GM21717 (cell line): ENCODE data around the gene KIF16B.
A peak's percentile ranks its signal among the peaks of the same experiment; 100 is the strongest.
"Not testable (repeated sequence)": the region's sequence is repeated elsewhere in the genome, so short reads cannot be mapped to it uniquely, and the experiment has no call there.

Experiments
- ATAC-seq: cut with Tn5 transposase; IDR thresholded peaks from one replicate; pipeline ENCODE4 v1.9.1; 2021; ENCODE audit warnings: mild to moderate bottlenecking, moderate library complexity; ENCODE audit not compliant: unreplicated experiment

Gene KIF16B

DNA sequence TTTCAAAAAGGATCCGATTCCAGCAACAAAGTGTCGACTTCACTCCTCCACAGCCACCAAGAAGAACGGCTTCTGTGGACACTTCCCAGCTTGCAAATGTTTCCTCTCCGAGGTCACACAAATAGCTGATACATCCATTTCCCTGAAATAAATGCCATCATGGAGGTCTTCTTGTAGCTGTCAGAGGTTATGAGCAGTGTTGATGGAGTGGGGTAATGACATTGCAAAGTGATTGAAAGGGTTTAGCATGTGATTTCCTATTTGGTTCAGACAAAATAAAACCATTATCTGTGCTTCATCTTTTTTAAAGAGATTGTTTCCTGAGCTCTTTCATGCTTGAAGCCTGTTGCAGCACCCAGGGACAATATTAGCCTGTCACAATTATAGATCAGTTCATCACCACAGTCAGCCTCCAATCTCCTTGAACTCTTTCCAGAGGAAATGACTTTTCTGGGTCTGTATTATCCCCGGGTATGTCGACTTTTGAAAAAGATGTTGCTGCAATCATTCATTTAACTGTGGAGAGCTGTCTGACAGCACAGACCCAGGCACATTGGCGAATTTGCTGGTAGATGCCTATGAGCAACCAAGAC is 16.9 kb upstream of the KIF16B start:
- ATAC-seq = no peak

DNA sequence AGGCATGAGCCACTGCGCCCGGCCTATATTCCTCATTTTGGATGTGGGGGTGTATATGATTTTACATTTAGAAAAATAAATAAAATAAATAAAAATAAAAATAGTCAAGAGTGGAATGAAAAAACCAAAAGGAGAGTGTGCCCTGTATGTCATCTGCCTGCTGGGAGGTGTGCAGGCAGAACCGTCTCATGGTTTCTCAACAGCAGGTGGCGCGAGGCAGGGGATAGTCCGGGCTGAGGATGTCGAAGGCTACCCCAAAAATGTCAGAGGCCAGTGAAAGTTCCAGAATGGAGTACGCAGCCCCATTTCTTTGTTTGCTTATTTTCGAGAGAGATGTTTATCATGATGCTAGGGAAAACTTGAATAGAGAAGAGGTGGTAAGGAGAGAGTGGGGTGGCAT is 16.4 kb upstream of the KIF16B start:
- ATAC-seq = no peak

DNA sequence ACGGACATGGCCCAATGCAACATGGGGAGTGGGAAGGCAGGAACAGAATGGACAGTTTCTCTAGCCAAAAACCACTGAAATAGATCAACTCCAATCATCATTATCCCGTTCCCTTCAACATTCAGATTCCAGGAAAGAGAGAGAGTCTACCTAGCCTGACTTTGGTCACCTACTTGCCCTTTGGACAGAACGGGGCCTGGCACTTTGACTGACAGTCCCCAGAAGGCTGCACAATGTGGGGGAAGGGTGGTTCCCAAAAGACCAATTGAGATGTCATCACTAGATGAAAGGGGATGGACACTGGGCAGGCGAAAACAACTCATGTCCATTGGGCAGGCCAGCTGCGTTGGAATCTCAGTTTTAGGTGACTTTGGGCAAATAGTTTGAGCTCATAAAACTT is 15.0 kb upstream of the KIF16B start:
- no peak for ATAC-seq

DNA sequence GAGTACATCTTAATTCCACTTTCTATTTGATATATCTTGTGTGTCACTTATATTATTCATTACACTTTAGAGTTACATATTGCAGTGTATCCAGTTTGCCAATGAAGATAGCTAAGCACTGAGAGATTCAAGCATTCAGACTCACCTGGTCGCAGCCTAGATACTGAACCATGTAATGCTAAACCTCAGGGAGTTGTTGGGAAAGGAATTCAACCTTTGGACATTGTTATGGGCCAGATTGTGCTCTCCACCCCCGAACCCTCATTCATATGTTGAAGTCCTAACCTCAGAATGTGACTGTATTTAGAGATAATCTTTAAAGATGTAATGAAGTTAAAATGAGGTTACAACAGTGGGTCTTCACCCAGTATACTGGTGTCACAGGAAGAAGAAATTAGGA is 13.8 kb upstream of the KIF16B start:
- no peak for ATAC-seq

DNA sequence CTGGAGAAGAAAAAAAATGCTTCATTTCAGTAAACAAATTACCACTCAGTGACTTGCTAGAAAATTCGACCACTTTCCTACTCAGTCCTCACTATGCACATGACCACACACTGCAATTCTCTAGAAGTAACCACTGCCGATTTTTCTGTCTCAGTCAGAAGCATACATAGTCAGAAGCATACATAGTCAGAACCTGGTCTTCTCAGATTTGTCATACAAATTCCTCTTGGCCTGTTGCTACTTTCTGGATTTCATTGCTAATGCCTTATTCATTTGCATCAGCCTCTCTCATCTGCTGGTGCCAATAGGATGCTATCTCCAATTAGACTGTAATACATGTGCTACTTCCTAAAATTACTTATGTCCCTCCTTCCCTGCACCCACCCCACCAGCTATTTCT is 10.2 kb upstream of the KIF16B start:
- ATAC-seq = no peak

DNA sequence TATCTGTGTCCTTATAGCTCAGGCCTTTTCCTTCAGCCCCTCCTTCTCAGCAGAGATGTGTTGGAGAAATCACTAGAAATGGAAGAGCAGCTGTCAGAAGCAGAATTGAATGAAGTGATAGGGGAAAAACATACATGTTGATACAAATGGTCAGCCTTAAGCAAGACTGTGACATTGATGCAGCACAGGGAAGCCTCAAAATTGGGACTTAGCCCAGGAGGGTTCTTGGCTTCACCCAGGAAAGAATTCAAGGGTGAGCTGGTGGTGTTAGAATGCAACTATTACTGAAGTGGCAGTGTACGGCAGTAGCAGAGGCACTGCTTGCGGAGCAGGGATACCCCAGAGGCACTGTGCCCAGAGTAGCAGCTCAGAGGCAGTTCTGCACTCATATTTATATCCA is 8.0 kb upstream of the KIF16B start:
- ATAC-seq = no peak

DNA sequence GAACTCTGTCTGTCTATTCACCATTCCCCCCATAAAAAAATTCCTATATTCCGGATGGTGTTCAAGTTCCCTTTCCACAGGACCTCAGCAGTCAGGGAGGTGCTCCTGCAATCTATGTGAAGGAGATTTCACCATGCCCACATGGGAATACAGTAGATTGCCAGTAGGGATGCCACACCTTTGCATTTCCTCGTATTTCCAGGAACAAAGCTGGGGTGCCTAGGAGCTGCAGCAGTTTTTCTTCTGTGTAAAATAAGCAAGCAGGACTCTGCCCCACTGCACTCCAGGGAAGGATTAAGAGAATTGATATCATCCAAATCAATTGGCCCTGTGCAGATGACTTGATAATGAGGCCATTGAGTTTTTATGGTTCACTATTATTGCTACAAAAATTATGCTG is 7.4 kb upstream of the KIF16B start:
- ATAC-seq = no peak

DNA sequence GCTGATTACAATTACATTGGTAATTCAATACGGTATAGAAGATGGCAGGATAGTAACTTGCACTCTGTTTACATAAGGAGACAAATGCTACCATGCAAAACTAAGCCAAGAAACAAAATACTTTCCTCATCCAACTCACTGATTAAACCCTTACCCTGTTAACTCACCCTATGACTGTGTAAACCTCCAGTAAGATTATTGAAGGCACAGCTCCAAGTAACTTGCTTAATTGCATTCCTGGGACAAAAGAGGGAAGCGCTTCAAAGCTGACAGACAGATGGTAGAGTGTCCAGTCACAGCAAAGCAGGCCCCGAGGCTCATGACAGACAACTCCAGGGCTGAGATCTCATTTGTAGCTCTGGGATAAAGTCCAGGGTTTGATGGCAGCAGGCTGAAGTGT is 6.9 kb upstream of the KIF16B start:
- no peak for ATAC-seq

DNA sequence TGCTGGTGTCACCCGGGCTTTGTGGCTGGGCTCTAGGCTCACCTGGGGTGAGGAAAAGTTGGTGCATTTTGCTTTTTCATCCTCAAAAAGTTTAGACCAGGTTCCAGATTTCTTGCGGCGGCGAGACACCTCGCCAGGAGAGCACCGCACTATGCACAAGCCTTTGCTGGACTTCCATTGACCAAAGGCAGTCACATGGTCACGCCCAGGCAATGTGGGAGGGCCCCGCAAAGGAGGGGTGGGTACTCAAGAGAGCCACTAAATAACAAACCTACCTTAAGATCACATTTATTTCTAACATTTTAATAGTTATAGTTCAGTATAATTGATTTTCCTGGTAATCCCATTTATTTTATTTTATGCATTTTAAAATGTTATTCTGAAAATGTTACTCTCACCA is 3.0 kb upstream of the KIF16B start:
- no peak for ATAC-seq

DNA sequence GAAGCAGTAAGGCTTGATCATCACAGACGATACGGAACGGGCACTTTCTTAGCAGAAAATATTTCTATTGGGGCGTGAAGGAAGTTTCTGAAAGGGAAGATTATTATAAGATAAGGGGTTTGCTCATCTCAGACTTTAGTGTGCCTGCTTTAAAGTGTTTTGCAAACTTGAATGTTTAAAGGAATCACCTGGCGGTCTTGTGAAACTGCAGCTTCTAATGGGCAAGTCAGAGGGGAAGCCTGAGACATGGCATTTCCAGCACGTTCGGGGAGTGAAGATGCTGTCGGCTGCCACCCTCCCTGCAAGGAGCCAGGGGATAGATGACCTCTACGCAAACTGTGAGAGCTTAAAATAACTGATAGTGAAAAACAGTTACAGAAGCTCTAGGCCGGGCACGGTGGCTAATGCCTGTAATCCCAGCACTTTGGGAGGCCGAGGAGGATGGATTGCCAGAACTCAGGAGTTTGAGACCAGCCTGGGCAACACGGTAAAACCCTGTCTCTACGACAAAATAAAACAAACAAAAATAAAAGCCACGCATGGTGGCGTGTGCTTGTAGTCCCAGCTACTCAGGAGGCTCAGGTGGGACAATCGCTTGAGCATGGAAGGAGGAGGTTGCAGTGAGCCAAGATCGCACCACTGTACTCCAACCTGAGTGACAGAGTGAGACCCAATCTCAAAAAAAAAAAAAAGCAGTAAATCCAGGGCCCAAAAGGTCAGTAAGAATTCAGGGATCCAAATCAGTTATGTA is 2.3 kb upstream of the KIF16B start:
- no peak for ATAC-seq

DNA sequence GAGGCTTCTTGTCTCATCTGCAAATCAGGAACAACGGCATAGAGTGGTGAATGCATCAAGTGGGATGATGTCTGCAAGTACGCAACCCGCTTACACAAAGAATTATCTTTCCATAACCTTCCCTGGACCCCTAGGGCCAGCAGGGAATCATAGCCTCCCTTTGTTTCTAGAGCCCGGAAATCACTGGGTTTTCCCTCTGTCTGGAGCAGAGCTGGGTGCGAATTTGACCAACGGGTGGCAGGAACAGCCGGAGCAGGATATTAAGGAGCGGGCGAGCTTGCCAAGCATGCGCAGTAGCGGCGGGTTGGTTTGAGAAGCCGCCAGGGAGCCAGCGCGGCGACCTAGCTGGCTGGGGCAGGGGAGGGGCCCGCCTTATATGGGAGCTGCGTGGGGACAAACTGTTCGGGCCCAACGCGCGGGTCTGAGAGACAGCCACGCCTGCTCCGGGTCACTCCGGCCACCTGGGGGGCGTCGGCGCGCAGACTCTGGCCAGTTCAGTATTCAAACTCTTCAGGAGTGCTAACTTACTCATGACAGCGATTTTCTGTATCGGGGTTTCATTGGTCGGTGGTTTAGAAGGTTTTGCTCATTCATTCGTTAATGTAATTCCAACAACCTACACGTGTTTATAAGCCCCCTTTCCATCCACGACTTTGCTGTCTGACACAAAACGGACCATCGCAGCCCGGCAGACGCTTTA is 1.6 kb upstream of the KIF16B start:
- peak; percentile 67 for ATAC-seq

DNA sequence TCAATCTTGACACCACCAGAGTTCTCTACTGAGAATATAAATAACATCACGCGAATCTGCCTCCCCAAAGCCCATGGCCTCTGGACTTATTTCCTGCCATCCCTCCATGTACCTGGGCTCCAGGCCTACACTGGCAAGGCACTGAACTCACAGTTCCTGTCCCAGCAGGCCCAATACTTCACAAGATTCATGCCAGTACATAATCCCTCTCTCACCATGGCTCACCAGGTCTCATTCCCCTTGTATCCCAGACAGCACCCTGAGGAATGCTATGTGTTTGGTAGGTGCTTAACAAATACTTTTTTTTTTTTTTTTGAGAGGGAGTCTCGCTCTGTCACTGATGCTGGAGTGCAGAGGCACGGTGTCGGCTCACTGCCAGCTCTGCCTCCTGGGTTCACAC is 1.9 kb downstream of the KIF16B start:
- no peak for ATAC-seq

DNA sequence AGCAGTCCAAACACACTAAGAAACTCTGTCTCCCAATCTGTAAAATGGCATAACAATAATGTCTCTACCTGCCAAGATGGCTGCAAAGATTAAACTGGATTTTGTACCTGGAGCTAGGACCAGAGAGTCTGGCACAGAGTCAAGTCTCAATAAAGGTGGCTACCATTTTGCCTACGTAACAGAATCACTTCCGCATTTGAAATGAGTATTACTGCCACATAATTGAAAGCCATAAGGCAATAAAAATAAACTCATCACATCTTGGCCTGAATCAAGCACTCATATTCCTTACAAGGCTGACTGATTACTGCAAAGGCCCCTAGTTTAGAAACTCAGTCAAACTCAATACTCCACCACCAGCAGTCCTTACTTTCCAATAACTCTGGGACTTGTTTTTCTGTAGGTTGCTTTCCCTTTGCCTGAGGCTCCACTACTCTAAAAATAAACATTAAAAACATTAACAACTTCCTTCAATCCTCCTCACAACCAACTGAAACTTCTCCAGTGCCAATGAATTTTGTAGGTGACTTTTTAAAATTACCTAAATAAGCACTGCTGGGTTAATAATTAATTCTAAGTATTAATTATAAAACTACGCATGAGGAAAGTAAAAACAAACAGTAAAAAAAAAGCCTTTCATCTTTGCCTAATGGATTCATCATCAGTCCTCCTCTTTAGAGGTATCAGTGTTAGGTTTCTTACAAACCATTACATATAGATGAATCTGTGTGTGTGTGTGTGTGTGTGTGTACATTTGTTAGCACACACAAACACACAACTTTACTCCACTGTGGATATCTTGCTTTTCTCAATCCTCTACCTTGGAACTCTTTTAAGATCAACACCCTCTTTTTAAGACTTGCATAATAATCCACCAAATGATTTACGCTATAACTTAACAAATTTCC is 3.7 kb downstream of the KIF16B start:
- no peak for ATAC-seq

DNA sequence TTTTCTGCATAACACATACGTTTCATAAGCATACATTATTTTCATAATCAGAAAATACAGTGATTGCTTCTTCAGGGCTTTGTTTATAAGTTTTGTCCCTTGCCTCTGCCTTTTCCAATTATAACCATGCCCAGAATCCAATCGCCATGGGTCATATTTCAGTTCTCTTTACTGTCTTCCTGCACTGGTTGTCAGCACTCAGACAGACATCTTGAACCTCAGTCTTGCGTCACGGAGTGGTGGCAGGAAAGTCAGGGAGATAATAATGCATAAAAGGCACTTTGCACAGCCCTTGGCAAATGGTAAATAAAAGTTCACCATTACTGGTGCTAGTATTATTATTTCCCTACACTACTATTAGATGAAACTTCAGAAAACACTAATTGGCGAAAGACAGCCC is 7.2 kb downstream of the KIF16B start:
- ATAC-seq = no peak

DNA sequence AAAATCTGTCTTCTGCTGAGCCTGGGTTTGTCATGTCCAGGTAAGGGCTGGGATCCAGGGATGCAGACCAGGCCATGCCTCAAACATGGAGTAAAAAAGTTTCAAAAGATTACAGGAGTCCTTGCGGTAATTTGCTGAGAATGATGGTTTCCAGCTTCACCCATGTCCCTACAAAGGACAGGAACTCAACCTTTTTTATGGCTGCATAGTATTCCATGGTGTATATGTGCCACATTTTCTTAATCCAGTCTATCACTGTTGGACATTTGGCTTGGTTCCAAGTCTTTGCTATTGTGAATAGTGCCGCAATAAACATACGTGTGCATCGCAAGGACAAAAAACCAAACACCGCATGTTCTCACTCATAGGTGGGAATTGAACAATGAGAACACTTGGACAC is 9.2 kb downstream of the KIF16B start:
- ATAC-seq = not testable (repeated sequence)

DNA sequence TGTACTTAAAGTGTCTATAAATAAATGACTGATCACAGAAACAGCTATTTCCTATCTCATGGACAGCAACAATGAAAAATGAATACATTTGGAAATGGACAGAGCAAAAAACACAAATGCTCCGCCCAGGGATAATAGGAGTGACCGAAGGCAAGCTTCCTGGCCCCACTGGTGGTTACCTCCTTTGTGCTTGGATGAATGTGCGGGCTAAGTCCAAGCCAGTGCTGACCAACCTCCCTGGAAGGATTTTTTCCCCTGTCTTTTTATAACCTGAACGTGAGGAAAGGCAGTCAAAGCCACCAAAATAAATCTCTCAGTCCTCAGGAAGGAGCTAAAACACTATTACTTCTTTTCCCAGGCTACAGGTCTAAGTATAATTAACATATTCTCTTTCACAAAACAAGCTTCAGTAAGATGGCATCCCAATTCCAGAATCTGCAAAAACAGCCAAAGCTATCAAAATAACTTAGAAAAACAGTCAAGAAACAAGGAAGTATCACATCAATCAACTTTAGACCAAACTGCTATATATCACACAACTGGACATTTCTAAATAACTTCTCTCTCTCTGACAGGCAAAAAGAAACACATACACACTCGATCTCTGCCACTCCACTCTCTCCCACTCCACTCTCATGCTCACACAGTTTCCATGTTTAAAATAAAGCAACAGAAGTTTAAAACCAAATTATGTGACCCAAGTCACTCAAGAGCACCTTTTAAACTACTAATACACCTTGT is 10.0 kb downstream of the KIF16B start:
- ATAC-seq = no peak

DNA sequence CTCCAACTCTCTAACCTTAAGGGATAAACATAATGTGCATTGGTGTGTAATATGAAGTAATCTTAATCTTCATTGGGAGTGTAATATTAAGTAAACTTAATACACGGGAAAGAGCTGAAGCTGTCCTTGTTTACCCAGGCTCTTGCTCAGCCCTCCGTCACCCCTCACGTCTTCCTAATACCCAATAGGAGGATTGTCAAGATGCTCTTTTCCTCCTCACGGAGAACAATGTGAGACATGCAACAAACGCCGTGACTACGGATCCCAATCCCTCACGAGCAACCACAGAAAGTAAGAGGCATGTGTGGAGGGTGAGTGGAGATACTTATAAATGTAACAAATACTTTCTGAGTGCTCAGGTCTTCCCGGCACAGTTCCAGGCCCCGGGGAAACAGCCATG is 11.0 kb downstream of the KIF16B start:
- no peak for ATAC-seq

DNA sequence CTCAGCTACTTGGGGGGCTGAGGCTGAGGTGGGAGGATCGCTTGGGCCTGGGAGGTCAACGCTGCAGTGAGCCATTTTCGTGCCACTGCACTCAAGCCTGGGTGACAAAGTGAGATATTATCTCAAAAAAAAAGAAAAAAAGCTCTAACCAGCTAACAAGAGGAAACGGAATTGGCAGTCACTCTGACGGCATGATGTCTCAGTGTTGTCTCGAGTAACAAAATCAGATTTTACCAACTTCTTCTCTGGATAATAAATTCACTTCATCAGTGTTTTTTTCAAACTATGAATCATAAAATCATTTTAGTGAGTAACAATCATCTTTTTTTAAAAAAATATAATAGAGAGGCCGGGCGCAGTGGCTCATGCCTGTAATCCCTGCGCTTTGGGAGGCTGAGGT is 12.6 kb downstream of the KIF16B start:
- no peak for ATAC-seq

DNA sequence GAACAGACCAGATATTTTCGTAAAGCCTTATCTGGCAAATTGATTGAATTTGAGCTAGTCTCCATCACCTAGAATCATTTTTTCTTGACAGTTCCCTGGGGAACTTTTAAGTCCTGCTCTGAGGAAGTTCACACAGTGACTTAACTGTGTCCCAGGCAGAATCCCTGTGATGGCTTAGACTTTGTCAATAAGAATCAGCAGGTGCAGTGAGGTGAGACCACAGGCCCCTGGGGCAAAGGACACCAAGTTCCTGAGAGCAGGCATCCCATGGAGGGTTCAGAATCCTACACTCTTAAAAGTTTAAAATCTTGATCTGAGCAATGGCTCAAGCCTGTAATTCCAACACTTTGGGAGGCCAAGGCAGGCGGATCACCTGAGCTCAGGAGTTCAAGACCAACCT is 13.0 kb downstream of the KIF16B start:
- no peak for ATAC-seq

DNA sequence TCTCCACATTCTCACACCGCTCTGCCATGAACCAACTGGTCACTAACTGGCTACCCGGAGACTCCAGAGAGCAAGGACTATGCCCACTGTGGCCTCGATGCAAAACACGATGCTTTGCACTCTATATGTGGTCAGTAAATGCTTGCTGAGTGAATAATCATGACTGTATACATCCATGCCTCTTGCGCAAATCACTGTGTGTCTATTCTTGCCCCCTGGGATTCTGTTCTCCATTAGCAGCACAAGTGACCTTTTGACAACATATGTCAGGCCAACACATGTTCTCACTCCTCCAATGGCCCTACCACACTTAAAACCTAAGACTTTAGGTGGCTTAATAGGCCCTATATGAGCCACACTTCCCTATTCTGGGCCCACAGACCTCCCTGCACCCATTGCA is 16.9 kb downstream of the KIF16B start:
- no peak for ATAC-seq

DNA sequence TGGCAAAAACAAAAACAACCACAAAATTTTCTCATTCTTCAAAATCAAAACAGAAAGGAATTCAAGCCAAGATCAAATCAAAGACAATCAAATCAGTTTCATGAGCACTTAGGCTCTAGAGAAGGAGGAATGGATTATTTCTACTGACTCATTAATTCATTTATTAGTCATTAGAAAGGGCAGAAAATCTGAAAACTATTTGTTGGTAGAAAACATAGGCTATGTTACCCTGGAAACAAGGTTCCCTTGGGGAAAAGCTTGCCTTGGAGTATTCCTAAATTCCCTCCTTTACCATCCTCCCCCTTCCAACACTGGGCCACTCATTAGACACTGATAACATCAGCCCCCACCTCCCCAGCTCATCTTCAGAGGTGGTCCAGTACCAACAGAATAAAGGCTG is 17.5 kb downstream of the KIF16B start:
- no peak for ATAC-seq
